ENCODE data around the gene NUP98. TPM values are rescaled to one million over a fixed set of nuclear protein-coding genes. Genes with fewer than 3 reads are reported as not detected.

Gene NUP98
- total and polyA plus RNA-seq, 4 donors, result 10.9 to 75.0 (median 43.9) TPM

- H3K27me3 ChIP-seq (ENCODE audit: control insufficient read depth in 4 of 4, insufficient read depth in 4 of 4, low read length in 3 of 4), result no peaks in the 10 kb centered on the region
- no peak for DNase-seq (ENCODE audit: low spot score)
- H3K36me3 ChIP-seq (ENCODE audit: control insufficient read depth in 4 of 4, insufficient read depth in 3 of 4, low read depth in 1 of 4, low read length in 3 of 4), result peaks cover 0 to 26% (median 6%) of the 10 kb centered on the region in 4 donors
- no peak for TF ChIP-seq YY1 (IDR thresholded peaks at IDR 0.05)
- no peak for TF ChIP-seq NR2F2 (IDR thresholded peaks at IDR 0.05)
- TF ChIP-seq REST (IDR thresholded peaks at IDR 0.05), result no peak
- no peak for TF ChIP-seq TAF1 (conservative IDR thresholded peaks at IDR 0.05)
- no peak for TF ChIP-seq GABPA (IDR thresholded peaks at IDR 0.05 in 1 of 2, conservative IDR thresholded peaks at IDR 0.05 in 1 of 2)
- no peak for TF ChIP-seq FOXA1 (IDR thresholded peaks at IDR 0.05)
- TF ChIP-seq SP1 (IDR thresholded peaks at IDR 0.05), result no peak
- TF ChIP-seq ATF3 (IDR thresholded peaks at IDR 0.05), result no peak
- TF ChIP-seq RAD21 (IDR thresholded peaks at IDR 0.05), result no peak
- no peak for TF ChIP-seq FOXA2 (IDR thresholded peaks at IDR 0.05)
- TF ChIP-seq HNF4A (conservative IDR thresholded peaks at IDR 0.05), result no peak
- no peak for TF ChIP-seq HNF4G (IDR thresholded peaks at IDR 0.05)
- no peak for TF ChIP-seq JUND (IDR thresholded peaks at IDR 0.05)
- TF ChIP-seq ZBTB33 (IDR thresholded peaks at IDR 0.05), result no peak
- no peak for TF ChIP-seq EGR1 (IDR thresholded peaks at IDR 0.05; ENCODE audit: low read depth in 2 of 2)
- no peak for TF ChIP-seq RXRA (IDR thresholded peaks at IDR 0.05)
- no peak for TF ChIP-seq CTCF (IDR thresholded peaks at IDR 0.05; ENCODE audit: low read depth, low read length, missing input control)
- no peak for TF ChIP-seq MAX (IDR thresholded peaks at IDR 0.05)
- H3K4me1 ChIP-seq (ENCODE audit: control insufficient read depth in 4 of 4, insufficient read depth in 4 of 4, low read length in 3 of 4), result no peaks in the 10 kb centered on the region
- no peak overlapping the region for H3K9ac ChIP-seq (ENCODE audit: low read depth in 1 of 2, low read length in 2 of 2)
- H3K9me3 ChIP-seq (ENCODE audit: control insufficient read depth in 4 of 4, low read length in 3 of 4), result no peaks in the 10 kb centered on the region
- H3K27ac ChIP-seq (ENCODE audit: low read depth in 1 of 2, low read length in 2 of 2), result no peak overlapping the region
- H3K4me3 ChIP-seq (ENCODE audit: low read depth in 1 of 3, low read length in 3 of 3), result no peak overlapping the region
Observed at GRCh38 chr11:3662856-3663255, 134.5 kb downstream of the NUP98 start.
